Neural cell (in vitro differentiated cells): ENCODE measurements around the gene SRRM1.

Experiments
- POLR2AphosphoS5 ChIP-seq: IDR thresholded peaks from 2 replicates; pipeline ENCODE4 v1.6.1; 2012
- RAD21 ChIP-seq: fragments of 450-650 bp; conservative IDR thresholded peaks from 2 replicates; pipeline ENCODE4 v1.6.1; 2014; ENCODE audit warnings: antibody characterized with exemption, mild to moderate bottlenecking, moderate library complexity
- SMC3 ChIP-seq: fragments of 450-650 bp; conservative IDR thresholded peaks from 2 replicates; pipeline ENCODE4 v1.6.1; 2014; ENCODE audit warnings: antibody characterized with exemption, mild to moderate bottlenecking, moderate library complexity; ENCODE audit not compliant: poor library complexity
- TF ChIP-seq, protein P1 (sequence below): fragments of 450-650 bp; IDR thresholded peaks from 2 replicates; pipeline ENCODE4 v1.5.1; 2014; ENCODE audit warnings: antibody characterized with exemption, mild to moderate bottlenecking, moderate library complexity; ENCODE audit not compliant: poor library complexity, severe bottlenecking

DNA sequence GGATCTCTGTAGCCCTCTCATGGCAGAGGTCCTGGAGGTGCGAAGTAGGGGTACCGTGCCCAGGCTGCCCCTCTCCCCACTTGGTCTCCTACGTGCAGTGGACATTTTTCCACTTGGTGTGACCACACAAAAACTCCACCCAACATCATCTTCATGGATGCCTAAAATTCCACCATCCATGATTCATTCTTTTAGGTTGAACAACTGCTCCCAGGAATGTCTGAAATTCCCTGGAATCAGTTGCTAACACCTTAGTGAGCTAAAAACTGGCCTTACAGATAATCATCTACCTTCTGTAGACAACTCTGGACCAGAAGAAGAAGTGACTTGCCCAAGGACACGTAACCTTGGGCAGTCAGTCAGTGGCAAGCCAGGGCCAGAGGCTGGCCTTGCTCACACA lies 70.1 kb downstream of the SRRM1 start:
- TF ChIP-seq, protein P1, sequence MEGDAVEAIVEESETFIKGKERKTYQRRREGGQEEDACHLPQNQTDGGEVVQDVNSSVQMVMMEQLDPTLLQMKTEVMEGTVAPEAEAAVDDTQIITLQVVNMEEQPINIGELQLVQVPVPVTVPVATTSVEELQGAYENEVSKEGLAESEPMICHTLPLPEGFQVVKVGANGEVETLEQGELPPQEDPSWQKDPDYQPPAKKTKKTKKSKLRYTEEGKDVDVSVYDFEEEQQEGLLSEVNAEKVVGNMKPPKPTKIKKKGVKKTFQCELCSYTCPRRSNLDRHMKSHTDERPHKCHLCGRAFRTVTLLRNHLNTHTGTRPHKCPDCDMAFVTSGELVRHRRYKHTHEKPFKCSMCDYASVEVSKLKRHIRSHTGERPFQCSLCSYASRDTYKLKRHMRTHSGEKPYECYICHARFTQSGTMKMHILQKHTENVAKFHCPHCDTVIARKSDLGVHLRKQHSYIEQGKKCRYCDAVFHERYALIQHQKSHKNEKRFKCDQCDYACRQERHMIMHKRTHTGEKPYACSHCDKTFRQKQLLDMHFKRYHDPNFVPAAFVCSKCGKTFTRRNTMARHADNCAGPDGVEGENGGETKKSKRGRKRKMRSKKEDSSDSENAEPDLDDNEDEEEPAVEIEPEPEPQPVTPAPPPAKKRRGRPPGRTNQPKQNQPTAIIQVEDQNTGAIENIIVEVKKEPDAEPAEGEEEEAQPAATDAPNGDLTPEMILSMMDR: no peak
- no peak for TF ChIP-seq SMC3
- TF ChIP-seq POLR2AphosphoS5: no peak
- TF ChIP-seq RAD21: no peak
